Inflammatory macrophage treated with lipopolysaccharide for 4 hours (primary cell): ENCODE results near the gene ASB11.
"Not testable (repeated sequence)": the region's sequence is repeated elsewhere in the genome, so short reads cannot be mapped to it uniquely, and the experiment has no call there.

Experiments used
- DNase-seq: peaks from one replicate; pipeline ENCODE4 v3.0.0-alpha.2; 2020

ASB11 gene

DNA sequence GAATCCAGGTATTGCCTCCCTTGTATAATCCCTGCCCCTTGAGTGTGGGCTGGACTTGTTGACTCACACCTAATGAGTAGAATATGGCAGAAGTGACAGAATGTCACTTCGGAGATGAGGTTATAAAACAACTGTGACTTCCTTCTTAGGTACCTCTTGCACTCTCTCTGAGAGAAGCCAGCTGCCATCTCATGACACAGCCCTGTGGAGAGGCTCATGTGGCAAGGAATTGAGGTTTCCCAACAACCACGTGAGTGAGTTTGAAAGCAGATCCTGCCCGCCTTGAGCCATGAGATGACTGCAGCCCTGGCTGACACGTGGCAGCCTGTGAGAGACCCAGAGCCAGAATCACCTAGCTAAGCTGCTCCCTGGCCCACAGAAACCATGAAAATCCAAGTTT lies 13.5 kb downstream of the ASB11 start:
- peak; percentile 90 for DNase-seq

- peak; percentile 30 for DNase-seq
Observed at GRCh38 chrX:15299941-15300851, 15.2 kb downstream of the ASB11 start.

DNA sequence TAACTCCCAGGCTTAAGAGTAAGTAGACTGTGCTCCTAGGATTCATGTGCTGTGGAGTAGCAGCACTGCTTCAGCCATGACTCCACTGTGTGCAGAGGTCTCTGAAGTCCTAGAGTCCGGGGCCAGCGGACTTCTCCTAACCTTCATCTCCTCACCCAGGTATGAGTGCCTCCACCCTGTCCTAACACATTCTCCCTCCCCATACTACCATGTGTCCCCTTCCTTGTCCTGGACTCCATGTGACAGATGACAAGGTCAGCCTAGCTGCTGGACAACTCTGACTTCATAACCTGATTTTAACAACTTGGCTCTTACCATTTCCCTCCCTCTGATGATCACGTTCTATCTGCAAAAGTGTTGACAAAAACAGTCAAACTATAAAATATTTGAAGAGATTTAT lies 16.7 kb downstream of the ASB11 start:
- DNase-seq: no peak

GRCh38 chrX:15298201-15298600 lies 17.2 kb downstream of the ASB11 start:
- peak; percentile 18 for DNase-seq

DNA sequence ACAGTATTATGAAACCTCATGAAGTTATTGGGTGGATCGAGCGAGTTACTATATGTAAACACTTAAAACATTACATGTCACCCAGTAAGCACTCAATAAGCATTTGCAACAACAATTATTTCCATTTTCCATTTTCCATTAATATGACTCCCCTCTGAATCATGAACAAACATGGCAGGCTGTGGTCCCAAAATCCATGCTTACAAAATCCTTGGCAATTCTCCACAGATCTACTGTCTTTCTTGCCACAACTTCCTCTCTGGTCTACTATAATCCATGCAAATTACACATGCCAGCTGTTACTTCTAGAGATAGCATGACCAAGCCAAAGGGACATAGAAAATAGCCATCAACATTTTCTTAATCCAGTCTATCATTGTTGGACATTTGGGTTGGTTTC lies 22.0 kb downstream of the ASB11 start:
- no peak for DNase-seq

GRCh38 chrX:15292861-15293260 lies 22.6 kb downstream of the ASB11 start:
- no peak for DNase-seq

DNA sequence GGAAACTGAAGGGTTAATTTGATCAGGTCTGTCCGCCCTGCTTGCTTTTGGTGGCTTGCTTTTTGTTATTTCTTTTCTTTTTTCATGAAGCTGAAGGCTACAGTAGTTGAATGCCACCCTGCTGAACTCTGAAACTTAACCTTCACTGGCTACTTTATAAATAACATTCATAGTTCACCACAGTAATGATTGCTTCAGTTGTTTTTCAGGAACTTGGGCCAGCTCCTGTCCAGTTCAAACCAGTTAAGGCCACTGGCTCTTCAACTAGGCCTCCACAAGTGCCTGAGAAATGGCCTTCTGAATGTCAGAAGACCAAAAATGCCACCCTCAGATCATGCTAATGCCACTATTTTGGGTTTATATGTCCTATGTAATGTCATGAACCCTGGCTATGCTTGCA lies 37.8 kb downstream of the ASB11 start:
- no peak for DNase-seq

GRCh38 chrX:15274946-15275345 lies 40.5 kb downstream of the ASB11 start:
- DNase-seq: no peak

- not testable (repeated sequence) for DNase-seq
Observed at GRCh38 chrX:15273275-15273674, 42.2 kb downstream of the ASB11 start.

GRCh38 chrX:15271757-15272156 lies 43.7 kb downstream of the ASB11 start:
- no peak for DNase-seq

DNA sequence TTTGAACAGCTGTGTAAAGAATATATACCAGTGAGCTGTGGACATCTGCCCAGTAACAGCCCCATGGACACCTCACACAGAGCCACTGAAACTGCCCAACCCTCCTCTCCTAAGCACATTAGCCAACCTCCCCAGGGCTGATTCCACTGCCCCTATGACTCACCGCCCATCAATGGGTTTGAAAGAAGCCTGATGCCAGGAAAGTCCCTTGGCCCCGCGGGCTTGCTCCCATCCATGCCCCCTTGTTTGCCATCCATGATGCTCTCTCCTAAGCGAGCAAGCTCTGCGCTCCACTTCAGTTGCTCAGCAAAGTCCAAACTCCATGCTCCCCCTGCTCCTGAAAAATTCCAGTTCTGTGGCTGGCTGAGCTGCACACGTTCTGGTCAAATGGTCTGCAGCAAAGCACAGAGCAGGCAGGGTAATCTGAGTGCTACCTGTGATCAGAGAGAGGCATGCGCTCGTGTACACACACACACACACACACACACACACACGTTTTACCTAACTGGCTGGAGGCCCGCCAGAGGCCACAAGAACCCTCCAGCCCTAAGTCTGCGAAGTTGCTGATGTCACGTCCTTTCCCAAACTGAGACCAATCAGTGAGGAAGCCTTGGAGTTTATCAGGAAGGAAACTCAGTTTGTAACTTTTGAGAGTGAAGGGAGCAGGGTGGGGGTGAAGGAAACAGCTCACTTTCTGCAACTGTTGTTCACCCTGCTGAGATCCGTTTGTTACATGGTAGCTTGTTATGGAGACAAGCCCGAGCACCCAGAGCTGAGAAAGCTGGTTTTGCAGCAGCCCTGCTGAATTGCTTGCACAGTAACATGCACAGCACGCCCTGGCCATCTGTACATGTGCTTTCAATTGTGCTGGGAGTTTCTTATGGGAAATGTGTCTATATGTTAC lies 45.6 kb downstream of the ASB11 start, which contains the start of gene ASB9:
TSS of gene ASB9 (minus strand) at position 466 of the 904 bp plus-strand sequence. CDS start at position 257, 209 bp downstream.
- DNase-seq: peak; percentile 24

- no peak for DNase-seq
Observed at GRCh38 chrX:15269120-15269519, 46.3 kb downstream of the ASB11 start.

DNA sequence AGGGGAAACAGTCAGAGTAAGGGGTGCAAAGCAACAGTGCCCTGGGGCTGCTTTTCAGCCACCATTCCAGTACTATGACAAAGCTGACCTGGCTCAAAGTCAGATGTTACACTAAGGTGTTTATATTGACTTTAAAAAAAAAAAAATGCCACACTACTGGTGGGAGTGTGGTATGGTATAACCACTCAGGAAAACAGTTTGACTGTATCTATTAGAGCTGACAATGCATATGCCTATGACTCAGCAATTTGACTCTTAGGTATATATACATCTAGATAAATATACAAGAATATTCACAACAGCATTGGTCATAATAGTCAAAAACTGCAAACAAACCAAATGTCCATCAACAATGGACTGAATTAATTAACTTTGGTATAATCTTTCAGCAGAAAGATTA lies 60.6 kb downstream of the ASB11 start:
- no peak for DNase-seq

GRCh38 chrX:15245896-15246295 lies 69.5 kb downstream of the ASB11 start:
- DNase-seq: no peak

DNA sequence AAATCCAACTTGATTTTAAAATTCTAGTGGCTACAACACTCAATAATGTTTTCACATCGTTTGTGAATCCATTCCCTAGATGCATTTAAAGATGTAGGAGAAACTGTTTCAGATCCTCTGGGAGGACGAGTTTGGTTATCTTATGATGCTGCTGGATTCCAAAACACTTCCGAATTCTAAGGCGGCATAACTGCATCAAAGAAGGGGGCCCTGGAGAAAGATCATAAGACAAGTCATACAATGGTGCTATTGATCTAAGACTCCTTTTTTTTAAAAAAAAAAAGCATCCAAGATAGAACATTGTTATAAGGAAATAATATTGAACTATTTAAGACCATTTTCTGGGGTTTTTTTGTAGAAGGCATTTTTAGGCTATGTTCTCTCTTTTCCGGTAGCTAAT lies 71.0 kb downstream of the ASB11 start:
- DNase-seq: no peak

- DNase-seq: peak; percentile 60
Observed at GRCh38 chrX:15242899-15243555, 72.4 kb downstream of the ASB11 start.

DNA sequence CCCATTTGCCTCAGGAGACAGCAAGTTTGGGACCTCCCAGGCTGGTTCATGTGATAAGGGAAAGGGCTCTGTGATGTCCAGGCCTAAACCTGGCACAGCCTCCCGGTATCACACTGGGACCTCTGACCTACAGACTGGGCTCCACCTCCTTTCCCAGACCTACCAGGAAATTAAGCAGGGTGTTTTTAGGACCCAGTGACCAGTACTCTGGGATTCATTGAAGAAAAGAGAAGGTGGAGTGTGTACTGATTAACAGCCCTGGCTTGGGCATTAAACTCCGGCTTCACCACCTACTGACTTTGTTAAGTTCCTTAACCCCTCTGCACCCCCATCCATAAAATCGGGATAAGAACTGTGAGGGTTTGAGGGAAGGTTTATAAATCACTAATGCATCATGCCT lies 74.1 kb downstream of the ASB11 start:
- no peak for DNase-seq

- no peak for DNase-seq
Observed at GRCh38 chrX:15240414-15240813, 75.0 kb downstream of the ASB11 start.

DNA sequence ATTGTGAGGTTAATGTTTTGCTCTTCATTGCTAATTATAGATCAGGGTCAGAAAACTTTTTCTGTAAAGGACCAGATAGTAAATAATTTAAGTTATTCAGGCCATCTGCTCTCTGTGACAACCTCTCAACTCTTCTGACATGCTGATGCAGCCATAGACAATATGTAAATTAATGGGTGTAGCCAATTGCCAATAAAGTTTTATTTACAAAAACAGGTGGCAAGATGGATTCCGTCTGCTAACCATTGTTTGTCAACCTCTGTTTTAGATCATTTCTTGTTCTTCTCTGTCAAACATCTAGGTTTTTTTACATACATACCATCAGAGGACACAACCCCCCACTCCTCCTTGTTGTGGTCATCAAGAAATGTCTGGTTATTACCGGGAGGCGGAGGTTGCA lies 79.3 kb downstream of the ASB11 start:
- no peak for DNase-seq

- no peak for DNase-seq
Observed at GRCh38 chrX:15235001-15235400, 80.4 kb downstream of the ASB11 start.

DNA sequence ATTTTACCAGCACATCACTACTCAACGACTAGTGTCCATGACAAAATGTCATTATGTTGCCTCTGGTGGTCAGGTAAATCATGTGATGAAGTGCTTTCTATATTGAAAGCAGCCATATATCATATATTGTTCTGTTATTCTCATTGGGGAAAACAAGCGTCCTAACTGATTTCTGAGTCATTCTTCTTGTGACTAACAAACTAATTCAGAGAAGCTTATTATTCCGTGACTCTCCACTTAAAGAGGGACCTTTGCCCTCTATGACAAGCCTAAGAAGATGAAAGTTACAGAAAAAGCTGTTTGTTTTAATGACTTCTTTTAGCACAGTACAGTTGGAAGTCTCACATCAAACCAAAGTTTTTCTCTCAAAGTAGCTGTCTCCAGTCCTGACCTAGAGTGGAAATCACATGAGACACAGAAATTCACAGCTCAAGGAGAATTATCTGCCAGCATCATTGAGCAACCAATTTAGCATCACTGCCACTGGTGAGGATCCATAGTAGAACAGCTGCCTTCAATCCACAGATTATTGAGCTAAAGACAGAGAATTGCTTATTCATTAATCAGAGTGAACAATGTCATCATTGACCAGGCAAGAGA lies 81.9 kb downstream of the ASB11 start:
- DNase-seq: no peak
